Nephron progenitor cell (in vitro differentiated cells): ENCODE measurements around the gene CPSF7.

Experiments used
- DNase-seq: peaks from one replicate; pipeline ENCODE4 v3.0.0; 2021
- H3K27ac Mint-ChIP-seq: 2 replicates; pipeline ENCODE4 v1.8.0; 2021; ENCODE audit warnings: mild to moderate bottlenecking, moderate library complexity, mixed read lengths
- H3K27me3 Mint-ChIP-seq: 2 replicates; pipeline ENCODE4 v1.8.0; 2021; ENCODE audit warnings: mild to moderate bottlenecking, low read depth, mixed read lengths; ENCODE audit not compliant: poor library complexity
- H3K36me3 Mint-ChIP-seq: 2 replicates; pipeline ENCODE4 v1.8.0; 2021; ENCODE audit warnings: low read depth, mixed read lengths
- H3K4me1 Mint-ChIP-seq: 2 replicates; pipeline ENCODE4 v1.8.0; 2021; ENCODE audit warnings: mixed read lengths
- H3K4me3 Mint-ChIP-seq: 2 replicates; pipeline ENCODE4 v1.8.0; 2021; ENCODE audit warnings: mild to moderate bottlenecking, moderate library complexity, mixed read lengths
- H3K9me3 Mint-ChIP-seq: 2 replicates; pipeline ENCODE4 v1.8.0; 2021; ENCODE audit warnings: mild to moderate bottlenecking, moderate library complexity, mixed read lengths
- TF ChIP-seq, protein P1 (sequence below): fragments of 200-600 bp; sonication (generic); IDR thresholded peaks from 2 replicates; pipeline ENCODE4 v1.5.0; 2021; ENCODE audit warnings: antibody characterized with exemption

The CPSF7 gene

DNA sequence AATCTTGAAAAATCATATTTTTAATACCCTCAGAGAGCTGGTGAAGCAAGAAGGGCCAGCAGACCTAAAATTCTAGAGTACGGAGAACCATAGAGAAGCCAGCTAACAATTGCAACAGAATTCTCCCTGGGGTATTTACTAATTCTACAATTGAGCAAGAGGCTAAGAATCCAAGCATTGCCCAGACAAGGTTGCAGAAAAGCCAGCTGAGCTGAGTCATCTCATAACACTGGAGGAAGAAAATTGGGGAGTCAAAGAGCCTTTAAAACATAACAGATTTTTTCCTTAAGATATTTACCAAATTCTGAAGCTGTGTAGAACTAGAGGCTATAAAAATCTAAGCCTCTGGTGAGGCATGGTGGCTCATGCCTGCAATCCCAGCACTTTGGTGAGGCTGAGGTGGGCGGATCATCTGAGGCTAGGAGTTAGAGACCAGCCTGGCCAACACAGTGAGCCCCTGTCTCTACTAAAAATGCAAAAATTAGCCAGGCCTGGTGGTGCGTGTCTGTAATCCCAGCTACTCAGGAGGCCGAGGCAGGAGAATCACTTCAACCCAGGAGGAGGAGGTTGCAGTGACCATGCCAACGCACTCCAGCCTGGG, 51.0 kb downstream of the CPSF7 start:
- Mint-ChIP-seq H3K27ac (peak overlapping the region; percentile 43), H3K4me3 (no peak overlapping the region), H3K36me3 (peaks cover 43% of the 10 kb centered on the region), H3K4me1 (no peaks in the 10 kb centered on the region), H3K9me3 (peaks cover 18% of the 10 kb centered on the region), H3K27me3 (no peaks in the 10 kb centered on the region)
- DNase-seq = no peak
- TF ChIP-seq, protein P1, sequence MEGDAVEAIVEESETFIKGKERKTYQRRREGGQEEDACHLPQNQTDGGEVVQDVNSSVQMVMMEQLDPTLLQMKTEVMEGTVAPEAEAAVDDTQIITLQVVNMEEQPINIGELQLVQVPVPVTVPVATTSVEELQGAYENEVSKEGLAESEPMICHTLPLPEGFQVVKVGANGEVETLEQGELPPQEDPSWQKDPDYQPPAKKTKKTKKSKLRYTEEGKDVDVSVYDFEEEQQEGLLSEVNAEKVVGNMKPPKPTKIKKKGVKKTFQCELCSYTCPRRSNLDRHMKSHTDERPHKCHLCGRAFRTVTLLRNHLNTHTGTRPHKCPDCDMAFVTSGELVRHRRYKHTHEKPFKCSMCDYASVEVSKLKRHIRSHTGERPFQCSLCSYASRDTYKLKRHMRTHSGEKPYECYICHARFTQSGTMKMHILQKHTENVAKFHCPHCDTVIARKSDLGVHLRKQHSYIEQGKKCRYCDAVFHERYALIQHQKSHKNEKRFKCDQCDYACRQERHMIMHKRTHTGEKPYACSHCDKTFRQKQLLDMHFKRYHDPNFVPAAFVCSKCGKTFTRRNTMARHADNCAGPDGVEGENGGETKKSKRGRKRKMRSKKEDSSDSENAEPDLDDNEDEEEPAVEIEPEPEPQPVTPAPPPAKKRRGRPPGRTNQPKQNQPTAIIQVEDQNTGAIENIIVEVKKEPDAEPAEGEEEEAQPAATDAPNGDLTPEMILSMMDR = no peak

DNA sequence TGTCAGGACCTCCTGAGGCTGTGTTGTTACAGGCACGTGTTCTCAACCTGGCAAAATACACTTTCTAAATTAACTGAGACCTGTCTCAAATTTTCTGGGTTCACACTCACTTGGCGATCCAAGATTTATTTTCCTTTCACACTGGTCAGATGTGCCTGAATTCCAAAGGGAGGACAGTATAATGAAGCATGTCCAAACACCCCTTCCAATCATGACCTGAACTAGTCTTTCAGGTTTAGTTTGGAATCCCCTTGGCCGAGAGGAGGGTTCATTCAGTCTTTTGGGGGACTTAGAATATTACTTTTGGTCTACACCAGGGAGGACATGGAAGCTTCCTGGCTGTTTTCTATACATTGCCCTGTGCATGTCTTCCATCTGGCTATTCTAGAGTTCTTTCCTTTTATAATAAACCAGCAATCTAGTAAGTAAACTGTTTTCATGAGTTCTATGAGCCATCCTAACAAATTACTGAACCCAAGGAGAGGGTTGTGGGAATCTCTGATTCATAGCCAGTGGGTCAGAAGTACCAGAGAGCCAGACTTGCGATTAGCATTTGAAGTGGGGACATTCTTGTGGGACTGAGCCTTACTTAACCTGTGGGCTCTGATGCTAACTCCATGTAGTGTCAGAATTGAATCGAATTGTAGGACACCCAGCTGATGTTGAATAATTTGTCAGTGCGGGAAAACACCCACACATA, 52.2 kb downstream of the CPSF7 start:
- Mint-ChIP-seq H3K9me3 (peaks cover 28% of the 10 kb centered on the region), H3K4me3 (no peak overlapping the region), H3K4me1 (no peaks in the 10 kb centered on the region), H3K36me3 (peaks cover 54% of the 10 kb centered on the region), H3K27ac (no peak overlapping the region), H3K27me3 (no peaks in the 10 kb centered on the region)
- DNase-seq = no peak
- TF ChIP-seq, protein P1 = no peak

DNA sequence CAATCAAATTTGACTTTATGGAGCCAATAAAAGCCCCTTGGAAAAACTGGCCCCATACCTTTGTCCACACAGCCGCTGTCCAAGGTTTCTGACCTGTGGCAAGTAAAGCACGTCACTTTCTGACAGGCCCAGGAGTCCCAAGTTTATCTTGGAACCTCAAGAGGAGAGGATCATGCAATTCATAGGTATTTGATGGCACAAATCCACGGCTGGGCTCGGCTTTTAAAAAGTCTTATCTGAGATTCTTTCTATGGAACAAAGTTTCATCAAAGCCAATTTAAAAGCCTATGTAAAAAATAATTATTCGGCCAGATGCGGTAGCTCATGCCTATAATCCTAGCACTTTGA, 54.0 kb downstream of the CPSF7 start:
- TF ChIP-seq, protein P1 = no peak
- no peaks in the 10 kb centered on the region for H3K4me1 Mint-ChIP-seq
- H3K9me3 Mint-ChIP-seq = peaks cover 44% of the 10 kb centered on the region
- no peak overlapping the region for H3K27ac Mint-ChIP-seq
- no peak overlapping the region for H3K4me3 Mint-ChIP-seq
- no peak for DNase-seq
- peaks cover 73% of the 10 kb centered on the region for H3K36me3 Mint-ChIP-seq
- H3K27me3 Mint-ChIP-seq = no peaks in the 10 kb centered on the region

GRCh38 chr11:61372659-61373420, 56.9 kb downstream of the CPSF7 start:
- TF ChIP-seq, protein P1 = no peak
- H3K4me3 Mint-ChIP-seq = no peak overlapping the region
- peaks cover 54% of the 10 kb centered on the region for H3K9me3 Mint-ChIP-seq
- no peaks in the 10 kb centered on the region for H3K27me3 Mint-ChIP-seq
- H3K4me1 Mint-ChIP-seq = no peaks in the 10 kb centered on the region
- no peak overlapping the region for H3K27ac Mint-ChIP-seq
- peaks cover 93% of the 10 kb centered on the region for H3K36me3 Mint-ChIP-seq
- DNase-seq = no peak

- no peak overlapping the region for H3K4me3 Mint-ChIP-seq
- peak overlapping the region; percentile 34 for H3K27ac Mint-ChIP-seq
- DNase-seq = no peak
- no peaks in the 10 kb centered on the region for H3K4me1 Mint-ChIP-seq
- TF ChIP-seq, protein P1 = no peak
- peaks cover 89% of the 10 kb centered on the region for H3K36me3 Mint-ChIP-seq
- no peaks in the 10 kb centered on the region for H3K27me3 Mint-ChIP-seq
- peaks cover 50% of the 10 kb centered on the region for H3K9me3 Mint-ChIP-seq
Measured at GRCh38 chr11:61370349-61371005, 59.3 kb downstream of the CPSF7 start.
